Mesothelial cell of epicardium (in vitro differentiated cells): Measurements from ENCODE around the gene GCC1. TPM values are rescaled to one million over a fixed set of nuclear protein-coding genes. Genes with fewer than 3 reads are reported as not detected.

Experiments used
- DNase-seq, 2 experiments: peaks; one replicate each; pipeline ENCODE4 v3.0.0; 2021; ENCODE audit warnings: low spot score in 2 of 2; ENCODE audit not compliant: unreplicated experiment in 2 of 2
- H3K27ac Mint-ChIP-seq: 2 replicates; pipeline ENCODE4 v1.8.0; 2021; ENCODE audit warnings: mixed read lengths
- H3K27me3 Mint-ChIP-seq: 2 replicates; pipeline ENCODE4 v1.8.0; 2021; ENCODE audit warnings: low read depth, mixed read lengths
- H3K36me3 Mint-ChIP-seq: 2 replicates; pipeline ENCODE4 v1.8.0; 2021; ENCODE audit warnings: mixed read lengths
- H3K4me1 Mint-ChIP-seq: 2 replicates; pipeline ENCODE4 v1.8.0; 2021; ENCODE audit warnings: mixed read lengths
- H3K4me3 Mint-ChIP-seq: 2 replicates; pipeline ENCODE4 v1.8.0; 2021; ENCODE audit warnings: mild to moderate bottlenecking, moderate library complexity, mixed read lengths
- H3K9me3 Mint-ChIP-seq: 2 replicates; pipeline ENCODE4 v1.8.0; 2021; ENCODE audit warnings: mixed read lengths
- CTCF ChIP-seq: fragments of 200-600 bp; sonication (generic); IDR thresholded peaks from one replicate; pipeline ENCODE4 v1.5.0; 2021; ENCODE audit warnings: antibody characterized with exemption; ENCODE audit not compliant: unreplicated experiment
- total RNA-seq: library from RNA; stranded (reverse); gene quantifications from 3 replicates; pipeline ENCODE4 v1.2.1, GENCODE V29; 2021

Gene GCC1
- 16.6 to 17.5 TPM (median 17.2 TPM) in 3 replicates for total RNA-seq

- Mint-ChIP-seq H3K36me3 (peaks cover 19% of the 10 kb centered on the region), H3K27ac (peak within 1 kb of the TSS; percentile 93), H3K4me3 (peak within 1 kb of the TSS; percentile 90), H3K4me1 (peaks cover 48% of the 10 kb centered on the region), H3K27me3 (no peaks in the 10 kb centered on the region), H3K9me3 (no peaks in the 10 kb centered on the region)
- no peak for TF ChIP-seq CTCF
- peak; percentile 90 to 98 for DNase-seq
Measured at GRCh38 chr7:127585044-127585953, at the start of gene GCC1. Gene GCC1 (minus strand): TSS chr7:127585596. CDS start chr7:127585182, 414 bp downstream.

- H3K27me3 Mint-ChIP-seq: no peaks in the 10 kb centered on the region
- DNase-seq: no peak
- no peak overlapping the region for H3K27ac Mint-ChIP-seq
- peaks cover 3% of the 10 kb centered on the region for H3K9me3 Mint-ChIP-seq
- H3K36me3 Mint-ChIP-seq: no peaks in the 10 kb centered on the region
- H3K4me1 Mint-ChIP-seq: peaks cover 2% of the 10 kb centered on the region
- no peak overlapping the region for H3K4me3 Mint-ChIP-seq
- no peak for TF ChIP-seq CTCF
Measured at GRCh38 chr7:127632276-127632910, 47.0 kb upstream of the GCC1 start.

DNA sequence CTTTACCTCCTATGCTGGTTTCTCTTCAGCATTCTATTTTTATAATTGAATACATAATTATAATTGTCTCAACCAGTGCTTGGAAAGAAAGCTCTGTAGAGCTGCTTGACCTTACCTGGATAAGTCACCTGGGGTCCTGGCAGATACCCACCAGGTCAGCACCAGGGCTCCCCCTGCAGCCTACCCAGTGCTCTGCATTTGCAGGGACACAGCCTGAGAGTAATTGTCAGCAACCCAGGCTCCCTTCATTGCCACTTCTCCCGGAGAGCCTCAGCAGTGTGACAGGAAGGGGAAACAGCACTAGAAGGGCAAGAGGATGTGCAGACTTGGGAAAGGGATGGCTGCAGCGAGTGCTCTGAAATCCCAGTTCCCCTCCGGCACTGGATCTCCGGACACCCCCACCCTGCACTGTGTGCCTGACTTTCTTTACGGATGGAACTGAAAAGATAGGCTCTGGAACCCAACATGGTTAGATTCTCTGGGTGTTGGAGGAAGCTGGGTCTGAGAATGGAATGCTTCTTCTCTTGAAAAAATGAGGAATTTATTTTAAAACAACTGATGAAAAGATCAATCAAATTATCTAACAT is 44.0 kb upstream of the GCC1 start:
- Mint-ChIP-seq H3K27ac (no peak overlapping the region), H3K9me3 (peaks cover 7% of the 10 kb centered on the region), H3K27me3 (peaks cover 10% of the 10 kb centered on the region), H3K4me1 (peaks cover 2% of the 10 kb centered on the region), H3K4me3 (no peak overlapping the region), H3K36me3 (no peaks in the 10 kb centered on the region)
- no peak for TF ChIP-seq CTCF
- DNase-seq: no peak

GRCh38 chr7:127628445-127628844 is 43.0 kb upstream of the GCC1 start:
- Mint-ChIP-seq H3K27ac (no peak overlapping the region), H3K36me3 (no peaks in the 10 kb centered on the region), H3K4me1 (peaks cover 2% of the 10 kb centered on the region), H3K4me3 (no peak overlapping the region), H3K9me3 (peaks cover 4% of the 10 kb centered on the region), H3K27me3 (peaks cover 17% of the 10 kb centered on the region)
- DNase-seq: no peak
- TF ChIP-seq CTCF: no peak

GRCh38 chr7:127625331-127625730 is 39.9 kb upstream of the GCC1 start:
- DNase-seq: no peak
- Mint-ChIP-seq H3K27ac (no peak overlapping the region), H3K9me3 (peaks cover 4% of the 10 kb centered on the region), H3K4me1 (peaks cover 5% of the 10 kb centered on the region), H3K4me3 (no peak overlapping the region), H3K27me3 (peaks cover 46% of the 10 kb centered on the region), H3K36me3 (no peaks in the 10 kb centered on the region)
- TF ChIP-seq CTCF: no peak
